Measurements from ENCODE around the gene SH2D4B.

DNA sequence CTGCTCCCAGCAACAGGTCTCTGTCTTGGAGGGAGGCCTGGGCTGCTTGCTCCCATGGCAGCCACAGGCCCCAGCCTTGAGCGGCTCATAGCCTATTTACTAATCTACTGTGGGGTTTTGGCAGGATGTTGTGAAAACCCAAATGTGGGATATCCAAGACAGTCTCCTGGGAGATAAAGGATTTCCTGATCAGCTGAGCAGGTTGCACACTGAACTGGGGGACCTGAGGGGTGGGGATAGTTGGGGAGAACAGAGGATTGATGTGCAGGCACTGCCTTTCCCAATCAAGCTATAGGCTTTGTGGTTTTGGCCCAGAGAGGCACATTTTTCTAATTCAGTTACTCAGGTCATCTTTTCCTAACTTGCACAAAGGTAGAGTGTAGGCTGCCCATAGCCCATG lies 92.6 kb downstream of the SH2D4B start:
- TF ChIP-seq, protein P1, sequence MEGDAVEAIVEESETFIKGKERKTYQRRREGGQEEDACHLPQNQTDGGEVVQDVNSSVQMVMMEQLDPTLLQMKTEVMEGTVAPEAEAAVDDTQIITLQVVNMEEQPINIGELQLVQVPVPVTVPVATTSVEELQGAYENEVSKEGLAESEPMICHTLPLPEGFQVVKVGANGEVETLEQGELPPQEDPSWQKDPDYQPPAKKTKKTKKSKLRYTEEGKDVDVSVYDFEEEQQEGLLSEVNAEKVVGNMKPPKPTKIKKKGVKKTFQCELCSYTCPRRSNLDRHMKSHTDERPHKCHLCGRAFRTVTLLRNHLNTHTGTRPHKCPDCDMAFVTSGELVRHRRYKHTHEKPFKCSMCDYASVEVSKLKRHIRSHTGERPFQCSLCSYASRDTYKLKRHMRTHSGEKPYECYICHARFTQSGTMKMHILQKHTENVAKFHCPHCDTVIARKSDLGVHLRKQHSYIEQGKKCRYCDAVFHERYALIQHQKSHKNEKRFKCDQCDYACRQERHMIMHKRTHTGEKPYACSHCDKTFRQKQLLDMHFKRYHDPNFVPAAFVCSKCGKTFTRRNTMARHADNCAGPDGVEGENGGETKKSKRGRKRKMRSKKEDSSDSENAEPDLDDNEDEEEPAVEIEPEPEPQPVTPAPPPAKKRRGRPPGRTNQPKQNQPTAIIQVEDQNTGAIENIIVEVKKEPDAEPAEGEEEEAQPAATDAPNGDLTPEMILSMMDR (IDR thresholded peaks at IDR 0.05; ENCODE audit: insufficient read depth, low read length), result no peak
- no peak for TF ChIP-seq POLR2AphosphoS5 (IDR thresholded peaks at IDR 0.05; ENCODE audit: low read depth)
- TF ChIP-seq, protein P2, sequence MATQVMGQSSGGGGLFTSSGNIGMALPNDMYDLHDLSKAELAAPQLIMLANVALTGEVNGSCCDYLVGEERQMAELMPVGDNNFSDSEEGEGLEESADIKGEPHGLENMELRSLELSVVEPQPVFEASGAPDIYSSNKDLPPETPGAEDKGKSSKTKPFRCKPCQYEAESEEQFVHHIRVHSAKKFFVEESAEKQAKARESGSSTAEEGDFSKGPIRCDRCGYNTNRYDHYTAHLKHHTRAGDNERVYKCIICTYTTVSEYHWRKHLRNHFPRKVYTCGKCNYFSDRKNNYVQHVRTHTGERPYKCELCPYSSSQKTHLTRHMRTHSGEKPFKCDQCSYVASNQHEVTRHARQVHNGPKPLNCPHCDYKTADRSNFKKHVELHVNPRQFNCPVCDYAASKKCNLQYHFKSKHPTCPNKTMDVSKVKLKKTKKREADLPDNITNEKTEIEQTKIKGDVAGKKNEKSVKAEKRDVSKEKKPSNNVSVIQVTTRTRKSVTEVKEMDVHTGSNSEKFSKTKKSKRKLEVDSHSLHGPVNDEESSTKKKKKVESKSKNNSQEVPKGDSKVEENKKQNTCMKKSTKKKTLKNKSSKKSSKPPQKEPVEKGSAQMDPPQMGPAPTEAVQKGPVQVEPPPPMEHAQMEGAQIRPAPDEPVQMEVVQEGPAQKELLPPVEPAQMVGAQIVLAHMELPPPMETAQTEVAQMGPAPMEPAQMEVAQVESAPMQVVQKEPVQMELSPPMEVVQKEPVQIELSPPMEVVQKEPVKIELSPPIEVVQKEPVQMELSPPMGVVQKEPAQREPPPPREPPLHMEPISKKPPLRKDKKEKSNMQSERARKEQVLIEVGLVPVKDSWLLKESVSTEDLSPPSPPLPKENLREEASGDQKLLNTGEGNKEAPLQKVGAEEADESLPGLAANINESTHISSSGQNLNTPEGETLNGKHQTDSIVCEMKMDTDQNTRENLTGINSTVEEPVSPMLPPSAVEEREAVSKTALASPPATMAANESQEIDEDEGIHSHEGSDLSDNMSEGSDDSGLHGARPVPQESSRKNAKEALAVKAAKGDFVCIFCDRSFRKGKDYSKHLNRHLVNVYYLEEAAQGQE (IDR thresholded peaks at IDR 0.05; ENCODE audit: insufficient replicate concordance, low read depth), result no peak

Data from HL-60 (cell line).